CD4-positive, alpha-beta T cell treated with Interleukin-4 for 4 hours (primary cell): Measurements from ENCODE around the gene AFAP1.

Experiments
- DNase-seq: peaks from one replicate; pipeline ENCODE4 v3.0.0-alpha.2; 2020

AFAP1 gene

GRCh38 chr4:7912826-7913225 lies 26.8 kb downstream of the AFAP1 start:
- DNase-seq: no peak

DNA sequence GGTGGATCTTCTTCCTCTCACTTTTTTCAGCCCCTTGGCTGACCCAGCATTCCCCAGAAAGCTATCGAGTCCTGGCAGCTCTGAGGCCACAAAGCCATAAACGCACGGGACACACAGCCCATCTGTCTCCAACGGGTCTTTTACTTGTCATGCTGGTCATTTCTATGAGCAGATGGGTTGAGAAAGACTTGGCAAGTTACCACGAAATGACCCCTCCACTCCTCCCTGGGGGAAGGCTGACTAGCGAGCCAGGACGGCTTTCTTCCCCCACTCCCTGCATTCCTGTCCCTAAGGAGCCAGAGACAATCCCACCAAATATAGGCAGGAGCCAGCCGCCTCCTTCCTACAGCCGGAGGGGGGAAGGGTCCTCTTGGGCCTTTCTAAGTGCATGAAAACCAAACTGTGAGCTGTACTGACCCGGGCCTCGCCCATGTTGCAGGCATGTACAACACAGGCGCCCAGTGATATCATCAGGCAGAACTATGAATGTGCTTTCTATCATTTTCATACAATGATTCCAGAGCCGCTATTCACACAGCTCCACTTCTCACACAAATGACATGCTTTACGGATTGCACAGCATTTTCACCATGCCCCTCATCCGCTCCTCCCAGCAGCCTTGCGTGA lies 28.6 kb downstream of the AFAP1 start:
- no peak for DNase-seq

DNA sequence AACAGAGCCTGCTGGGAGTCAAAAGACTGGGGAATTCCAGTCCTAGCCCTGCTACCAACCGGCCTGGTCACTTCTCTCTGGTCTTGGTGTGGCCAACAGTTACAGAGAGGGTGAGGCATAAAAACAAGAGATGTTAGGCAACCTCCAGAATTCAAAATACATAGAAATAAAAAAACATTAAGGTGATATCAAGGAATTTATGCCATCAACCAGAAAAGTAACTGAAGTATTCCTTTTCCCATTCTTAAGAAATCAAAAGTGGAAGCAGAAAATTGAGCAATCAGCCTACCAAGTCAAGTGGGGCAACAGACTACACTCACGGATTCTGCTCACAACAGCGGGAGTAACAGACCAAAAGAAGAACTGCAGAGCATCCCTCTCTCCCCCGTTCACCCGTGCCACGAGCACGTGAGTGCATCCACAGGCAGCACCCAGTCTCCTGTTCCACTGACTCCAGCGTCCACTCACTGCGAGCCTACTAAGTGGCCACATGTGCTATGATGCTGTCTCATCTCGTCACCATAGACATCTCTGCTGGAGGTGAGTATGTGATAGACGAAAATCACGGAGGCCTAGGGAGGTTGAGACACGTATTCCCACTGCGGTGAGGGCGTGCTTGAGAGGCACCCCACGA lies 29.3 kb downstream of the AFAP1 start:
- no peak for DNase-seq

DNA sequence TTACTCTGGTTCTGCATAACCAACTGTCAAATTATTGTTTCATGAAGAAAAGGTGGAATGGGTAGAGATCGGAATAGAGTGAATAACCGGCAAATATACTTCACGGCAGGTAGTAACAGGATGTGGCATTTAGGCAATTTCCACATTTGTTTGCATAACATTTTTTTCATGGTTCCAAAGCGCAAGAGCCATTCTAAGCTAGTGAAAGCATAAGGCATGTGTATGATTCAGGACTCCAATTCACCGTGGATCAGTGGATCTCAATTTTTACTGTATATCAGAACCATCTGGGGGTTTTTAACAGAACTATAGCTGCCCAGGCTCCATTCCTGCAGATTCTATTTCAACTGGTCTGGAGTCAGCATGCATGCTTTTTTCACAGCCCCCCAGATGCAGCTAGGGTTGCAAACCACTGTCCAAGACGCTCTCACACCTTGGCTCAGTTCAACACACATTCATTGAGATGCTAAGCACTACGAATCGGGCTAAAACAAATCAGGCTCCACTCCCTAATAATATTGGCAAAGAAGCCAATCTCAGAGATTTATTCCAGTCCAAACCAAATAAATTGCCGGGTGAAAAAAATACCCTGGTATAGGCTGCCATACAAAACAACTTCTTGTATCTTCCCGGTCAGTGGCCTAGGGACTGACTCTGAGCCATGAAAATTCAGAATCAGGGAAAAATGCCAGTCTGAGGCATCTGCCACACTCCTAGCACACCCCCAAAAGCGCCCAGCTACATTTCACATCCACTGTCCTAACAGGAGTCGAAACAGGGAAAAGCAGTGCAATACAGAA lies 30.0 kb downstream of the AFAP1 start:
- DNase-seq: no peak

DNA sequence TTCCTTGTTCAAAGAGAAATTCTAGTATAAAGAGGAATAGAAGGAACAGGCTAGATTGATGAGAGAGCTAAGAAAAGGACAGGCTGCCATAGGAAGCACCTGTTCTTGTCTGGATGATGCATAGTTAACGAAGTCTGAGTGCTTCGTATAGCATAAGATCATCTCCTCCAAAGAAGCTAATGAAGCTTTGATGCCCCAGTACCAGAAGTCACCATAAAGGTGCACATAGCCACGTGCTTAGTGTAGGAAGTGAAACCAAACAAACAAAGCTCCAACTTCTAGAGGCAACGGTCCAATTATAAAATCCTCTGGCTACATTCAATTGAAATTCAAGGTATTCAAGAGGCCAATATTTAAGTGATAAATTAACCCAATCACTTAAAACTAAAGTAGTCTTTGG lies 31.0 kb downstream of the AFAP1 start:
- DNase-seq: no peak

GRCh38 chr4:7907142-7907541 lies 32.5 kb downstream of the AFAP1 start:
- no peak for DNase-seq

DNA sequence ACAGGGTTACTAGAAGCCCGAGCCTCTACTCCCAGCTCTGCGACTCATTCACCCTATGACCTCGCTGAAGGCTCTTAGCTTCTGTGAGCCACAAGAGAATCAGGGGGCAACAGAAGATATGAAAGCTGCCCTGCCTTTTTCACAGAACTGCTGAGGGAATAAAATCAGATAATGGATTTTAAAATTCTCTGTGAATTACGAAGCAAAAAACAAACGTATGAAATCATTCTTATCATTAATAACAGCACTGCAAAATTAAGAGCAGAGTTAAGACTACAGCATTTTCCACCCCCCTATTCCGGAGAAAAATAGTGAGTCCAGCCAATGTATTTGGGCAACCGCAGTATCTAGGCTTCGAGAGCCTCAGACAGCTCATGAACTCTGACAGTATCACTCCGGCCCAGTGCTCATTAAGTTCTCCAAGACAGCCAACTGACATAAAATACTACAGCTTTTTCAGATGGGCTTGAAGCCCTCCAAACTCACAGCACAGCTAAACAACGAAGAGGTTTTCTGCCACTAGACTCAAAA lies 33.4 kb downstream of the AFAP1 start:
- no peak for DNase-seq

GRCh38 chr4:7904952-7905915 lies 34.4 kb downstream of the AFAP1 start:
- DNase-seq: no peak

DNA sequence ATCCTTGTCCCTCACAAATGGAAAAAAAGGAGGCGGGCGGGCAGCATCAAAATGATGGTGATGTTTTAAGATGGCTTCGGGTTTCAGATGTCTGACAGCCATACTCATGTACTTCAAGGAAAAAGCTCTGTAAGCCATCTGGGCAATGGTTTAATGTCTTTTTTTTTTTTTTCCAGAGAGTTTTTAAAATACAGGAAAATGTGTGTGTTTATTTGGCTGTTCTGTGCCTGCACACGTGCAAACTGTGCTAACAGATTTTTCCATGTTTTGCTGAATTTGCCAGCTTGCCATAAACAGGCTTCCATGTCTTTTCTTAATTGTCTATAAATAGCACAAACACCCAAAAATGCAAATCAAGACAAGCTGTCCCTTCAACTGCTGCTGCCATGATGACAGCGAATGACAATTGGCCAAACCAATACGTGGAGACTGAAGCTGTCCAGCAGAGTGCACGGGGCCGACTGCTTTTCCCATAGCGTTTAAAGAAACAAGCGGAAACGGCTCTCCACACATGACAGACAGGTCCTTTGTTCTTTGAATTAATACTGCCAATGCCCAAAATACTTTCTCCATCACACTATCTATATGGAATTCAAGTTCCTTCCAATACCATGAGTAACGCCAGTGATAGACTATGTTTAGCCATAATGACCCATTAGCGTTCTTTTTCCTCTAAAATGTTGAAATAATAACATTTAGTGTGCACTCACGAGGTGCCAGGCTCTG lies 35.7 kb downstream of the AFAP1 start:
- no peak for DNase-seq

GRCh38 chr4:7902826-7903225 lies 36.8 kb downstream of the AFAP1 start:
- no peak for DNase-seq

GRCh38 chr4:7902101-7902553 lies 37.5 kb downstream of the AFAP1 start:
- DNase-seq: no peak

- no peak for DNase-seq
These were observed 38.3 kb downstream of the AFAP1 start for GRCh38 chr4:7901311-7901885.

- no peak for DNase-seq
These were observed 39.2 kb downstream of the AFAP1 start for GRCh38 chr4:7900334-7900909.

- DNase-seq: no peak
These were observed 40.3 kb downstream of the AFAP1 start for GRCh38 chr4:7899184-7899869.

- no peak for DNase-seq
These were observed 41.3 kb downstream of the AFAP1 start for GRCh38 chr4:7898385-7898784.

GRCh38 chr4:7897811-7898210 lies 41.9 kb downstream of the AFAP1 start:
- no peak for DNase-seq

DNA sequence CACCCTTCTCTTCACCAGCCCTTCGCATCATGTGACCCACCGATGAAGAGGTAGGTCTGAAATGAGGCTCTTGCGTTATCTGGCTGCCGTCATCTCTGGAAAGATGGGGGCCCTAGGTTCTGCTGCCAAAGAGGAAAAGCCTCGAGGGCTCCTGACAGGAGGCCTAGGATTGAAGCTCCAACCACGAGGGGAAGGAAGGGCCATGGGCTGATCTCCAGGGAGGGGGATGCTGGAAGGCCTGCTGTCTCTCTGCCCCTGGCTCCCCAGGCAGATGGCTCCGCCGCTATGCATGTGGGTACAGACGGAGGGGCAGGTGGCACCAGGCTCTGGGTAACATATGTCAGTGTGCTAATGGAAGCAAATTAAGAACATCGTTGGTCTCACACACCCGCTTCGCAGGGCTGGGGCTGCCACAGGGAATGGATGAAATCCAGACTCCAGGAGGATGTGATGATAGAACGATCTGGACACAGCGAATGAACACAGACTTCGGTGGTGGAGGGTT lies 44.9 kb downstream of the AFAP1 start:
- no peak for DNase-seq

GRCh38 chr4:7894098-7894676 lies 45.5 kb downstream of the AFAP1 start:
- DNase-seq: no peak

- no peak for DNase-seq
These were observed 46.1 kb downstream of the AFAP1 start for GRCh38 chr4:7893539-7893938.
